Measurements from ENCODE around the gene ANO9. TPM values are rescaled to one million over a fixed set of nuclear protein-coding genes. Genes with fewer than 3 reads are reported as not detected.
"Not testable (repeated sequence)": the region's sequence is repeated elsewhere in the genome, so short reads cannot be mapped to it uniquely, and the experiment has no call there.

Gene ANO9
- total RNA-seq, 1 donor from 2014 or later, result 7.3 TPM

- DNase-seq, result no peak
Observed at GRCh38 chr11:414318-414857, 27.4 kb downstream of the ANO9 start.

DNA sequence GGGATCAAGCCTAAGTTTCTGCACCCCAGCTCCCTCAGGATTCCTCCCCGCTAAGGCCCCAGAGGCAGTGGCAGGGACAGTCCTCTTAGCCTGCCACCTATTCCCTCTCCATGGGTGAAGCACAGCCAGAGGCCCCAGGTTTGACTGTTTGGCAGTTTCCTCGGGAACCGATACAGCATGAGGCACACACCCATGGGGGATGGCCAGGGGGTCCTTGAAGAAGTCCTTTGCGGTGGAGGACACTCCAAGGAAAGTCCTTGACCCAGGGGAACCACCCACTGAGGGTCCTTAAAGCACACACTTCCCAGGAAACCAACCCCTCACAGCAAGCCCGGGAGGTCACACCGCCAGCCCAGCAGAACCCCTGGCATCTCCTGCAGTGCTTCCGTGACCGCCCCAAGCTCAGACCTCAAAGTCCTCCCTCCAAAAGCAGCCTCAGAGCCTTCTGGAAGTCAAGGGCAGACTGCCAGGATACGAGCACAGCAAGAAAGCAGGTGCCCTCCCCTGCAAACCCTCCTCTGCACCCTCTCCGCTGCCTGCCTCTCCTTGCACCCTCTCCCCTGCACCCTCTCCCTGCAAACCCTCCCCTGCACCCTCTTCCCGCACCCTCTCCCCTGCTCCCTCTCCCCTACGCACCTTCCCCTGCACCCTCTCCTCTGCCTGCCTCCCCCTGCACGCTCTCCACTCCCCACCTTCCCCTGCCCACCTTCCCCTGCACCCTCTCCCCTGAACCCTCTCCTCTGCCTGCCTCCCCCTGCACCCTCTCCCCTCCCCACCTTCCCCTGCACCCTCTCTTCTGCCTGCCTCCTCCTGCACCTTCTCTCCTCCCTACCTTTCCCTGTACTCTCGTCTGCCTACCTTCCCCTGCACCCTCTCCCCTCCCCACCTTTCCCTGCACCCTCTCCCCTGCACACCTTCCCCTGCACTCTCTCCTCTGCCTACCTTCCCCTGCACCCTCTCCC is 28.4 kb downstream of the ANO9 start:
- DNase-seq, result no peak

GRCh38 chr11:412641-413119 is 29.1 kb downstream of the ANO9 start:
- no peak for DNase-seq

DNA sequence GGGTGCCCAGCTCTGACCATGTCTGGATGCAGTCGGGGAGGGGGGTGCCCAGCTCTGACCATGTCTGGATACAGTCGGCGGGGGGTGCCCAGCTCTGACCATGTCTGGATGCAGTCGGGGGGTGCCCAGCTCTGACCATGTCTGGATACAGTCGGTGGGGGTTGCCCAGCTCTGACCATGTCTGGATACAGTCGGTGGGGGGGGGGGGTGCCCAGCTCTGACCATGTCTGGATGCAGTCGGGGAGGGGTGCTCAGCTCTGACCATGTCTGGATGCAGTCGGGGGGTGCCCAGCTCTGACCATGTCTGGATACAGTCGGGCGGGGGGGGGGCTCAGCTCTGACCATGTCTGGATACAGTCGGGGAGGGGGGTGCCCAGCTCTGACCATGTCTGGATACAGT is 30.3 kb downstream of the ANO9 start:
- DNase-seq, result not testable (repeated sequence)

- DNase-seq, result not testable (repeated sequence)
Observed at GRCh38 chr11:410711-411110, 31.1 kb downstream of the ANO9 start.

DNA sequence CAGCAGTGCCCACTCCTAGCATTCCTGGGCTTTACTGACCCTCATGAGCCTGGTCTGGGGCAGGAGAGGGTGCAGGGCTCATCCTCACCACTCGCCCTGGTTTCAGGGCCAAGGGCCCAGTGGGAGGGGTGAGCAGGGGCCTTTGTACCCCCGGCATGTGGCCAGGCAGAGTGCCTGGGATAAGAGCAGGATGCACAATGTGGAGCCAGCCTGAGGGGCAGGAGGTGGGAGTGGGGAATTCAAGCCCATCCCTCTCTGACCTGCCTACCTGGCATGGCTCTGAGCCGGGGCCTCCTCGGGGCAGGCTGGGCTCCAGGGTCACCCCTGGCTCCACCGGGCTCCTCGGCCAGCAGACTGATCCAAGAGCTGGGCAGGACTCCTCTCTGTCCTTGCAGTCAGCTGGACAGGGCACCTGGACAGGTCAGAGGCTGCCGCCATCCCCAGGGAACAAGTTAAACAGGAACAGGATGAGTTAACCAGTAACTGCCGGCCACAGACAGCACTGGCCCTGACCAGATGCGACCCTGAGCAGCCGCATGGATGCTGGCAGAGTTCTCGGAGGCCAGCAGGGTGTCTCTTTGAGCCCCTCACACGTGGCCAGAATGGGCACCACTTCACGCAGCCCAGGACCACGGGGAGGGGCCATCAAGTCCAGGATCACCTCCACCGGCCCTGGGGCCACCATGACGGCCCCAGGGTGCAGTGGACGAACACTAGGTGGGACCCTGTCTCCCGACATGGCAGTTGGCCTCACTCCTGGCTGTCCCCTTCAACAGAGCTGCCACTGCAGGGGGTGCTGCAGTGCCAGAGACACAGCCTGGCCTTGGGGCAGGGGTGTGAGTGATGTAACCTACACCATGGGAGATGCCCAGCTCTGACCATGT is 32.0 kb downstream of the ANO9 start:
- no peak for DNase-seq

GRCh38 chr11:409008-409599 is 32.7 kb downstream of the ANO9 start:
- DNase-seq, result no peak

DNA sequence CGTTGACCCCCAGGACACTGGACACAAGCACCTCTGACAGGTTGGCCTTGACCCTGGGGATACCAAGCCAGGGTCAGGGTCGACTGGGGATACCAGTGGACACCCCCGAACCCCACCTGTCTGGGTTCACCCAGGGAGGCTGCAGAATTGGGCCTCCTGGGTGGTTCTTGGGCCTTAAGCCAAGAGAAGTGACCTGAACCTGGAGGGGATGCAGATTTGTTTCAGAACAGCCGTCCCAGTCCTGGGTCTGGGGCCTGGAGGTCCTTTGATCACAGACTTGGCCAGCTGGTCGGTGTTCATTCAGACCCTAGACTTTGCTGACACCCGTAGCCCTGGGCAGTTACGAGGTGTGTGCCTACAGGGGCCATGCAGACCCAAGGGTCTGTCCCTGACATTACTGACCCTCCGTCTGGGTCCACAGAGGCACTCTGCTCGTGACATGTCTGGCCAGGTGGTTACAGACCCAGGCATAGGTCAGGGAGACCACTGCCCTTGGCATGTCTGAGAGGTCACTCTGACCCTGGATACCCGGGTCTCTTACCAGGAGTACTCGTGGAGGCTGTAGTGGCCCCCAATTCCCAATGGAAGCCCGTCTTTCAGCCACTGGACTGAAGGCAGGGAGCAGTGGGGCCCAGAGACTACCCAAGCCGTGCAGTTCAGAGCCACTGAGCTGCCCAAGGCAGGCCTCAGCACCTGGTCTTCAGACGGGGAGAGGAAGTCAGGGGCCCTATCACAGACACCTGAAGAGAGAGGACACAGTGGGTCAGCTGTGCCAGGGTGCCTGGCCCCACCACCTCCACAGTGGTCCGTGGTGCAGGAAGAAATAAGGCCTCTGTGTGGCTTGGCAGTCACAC is 33.4 kb downstream of the ANO9 start:
- no peak for DNase-seq

DNA sequence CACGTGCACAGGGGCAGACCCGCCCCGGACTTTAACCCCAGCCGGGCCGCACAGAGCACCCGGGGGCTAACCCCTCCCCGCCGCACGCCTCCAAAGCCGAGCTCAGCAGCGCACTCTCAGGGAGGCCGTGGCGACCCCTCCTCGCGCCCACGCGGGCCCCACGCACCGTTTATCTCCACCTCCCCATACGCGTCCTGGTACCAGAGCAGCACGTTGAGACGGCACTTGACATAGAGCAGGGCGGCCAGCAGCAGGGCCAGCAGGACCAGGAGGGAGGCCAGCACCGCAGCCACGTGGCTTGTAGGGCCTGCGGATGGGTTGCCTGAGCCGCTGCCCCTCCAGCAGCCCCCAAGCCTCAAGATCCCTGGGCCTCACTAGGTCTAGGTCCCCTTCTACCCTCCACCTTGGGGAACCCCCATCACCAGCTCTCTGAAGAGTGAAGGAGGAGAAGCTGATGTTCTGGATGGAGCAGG is 34.1 kb downstream of the ANO9 start:
- no peak for DNase-seq

DNA sequence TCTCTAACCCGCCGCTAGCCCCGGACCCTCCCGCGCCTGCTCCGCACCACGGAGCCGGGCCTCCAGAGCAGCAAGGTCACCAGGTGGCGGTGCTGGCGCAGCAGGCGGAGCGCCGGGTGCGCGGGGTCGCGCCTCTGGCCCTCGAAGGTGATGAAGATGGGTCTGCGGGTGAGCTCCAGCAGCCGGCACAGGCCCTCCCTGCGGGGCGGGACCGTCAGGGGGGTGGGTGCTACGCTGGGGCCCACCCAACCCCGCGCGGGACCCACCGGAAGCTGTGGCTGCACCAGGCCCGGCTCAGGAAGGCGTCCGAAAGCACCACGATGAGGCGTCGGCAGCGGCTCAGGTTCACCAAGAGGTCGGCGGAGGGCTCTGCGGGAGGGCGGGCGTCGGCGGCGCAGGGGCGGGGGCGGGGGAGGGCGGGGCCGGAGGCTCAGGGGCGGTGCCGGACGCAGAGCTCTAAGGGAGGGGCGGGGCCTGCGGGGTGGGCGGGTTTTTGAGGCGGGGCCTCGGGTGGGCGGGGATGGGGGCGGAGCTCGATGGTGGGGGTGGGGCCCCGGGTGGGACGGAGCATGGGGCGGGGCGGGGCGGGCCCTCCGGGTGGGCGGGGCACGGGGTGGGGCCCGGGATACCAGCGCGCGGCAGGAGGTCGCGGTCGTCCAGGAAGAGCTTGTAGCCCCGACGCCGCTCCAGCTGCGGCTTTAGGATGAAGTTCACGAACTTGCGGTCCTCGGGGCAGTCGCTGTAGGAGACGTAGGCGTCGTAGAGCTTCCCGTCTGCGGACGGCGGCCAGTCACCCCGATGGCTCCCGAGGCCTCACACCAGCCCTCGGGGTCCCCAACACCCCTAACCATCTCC is 34.8 kb downstream of the ANO9 start:
- peak; percentile 60 for DNase-seq

DNA sequence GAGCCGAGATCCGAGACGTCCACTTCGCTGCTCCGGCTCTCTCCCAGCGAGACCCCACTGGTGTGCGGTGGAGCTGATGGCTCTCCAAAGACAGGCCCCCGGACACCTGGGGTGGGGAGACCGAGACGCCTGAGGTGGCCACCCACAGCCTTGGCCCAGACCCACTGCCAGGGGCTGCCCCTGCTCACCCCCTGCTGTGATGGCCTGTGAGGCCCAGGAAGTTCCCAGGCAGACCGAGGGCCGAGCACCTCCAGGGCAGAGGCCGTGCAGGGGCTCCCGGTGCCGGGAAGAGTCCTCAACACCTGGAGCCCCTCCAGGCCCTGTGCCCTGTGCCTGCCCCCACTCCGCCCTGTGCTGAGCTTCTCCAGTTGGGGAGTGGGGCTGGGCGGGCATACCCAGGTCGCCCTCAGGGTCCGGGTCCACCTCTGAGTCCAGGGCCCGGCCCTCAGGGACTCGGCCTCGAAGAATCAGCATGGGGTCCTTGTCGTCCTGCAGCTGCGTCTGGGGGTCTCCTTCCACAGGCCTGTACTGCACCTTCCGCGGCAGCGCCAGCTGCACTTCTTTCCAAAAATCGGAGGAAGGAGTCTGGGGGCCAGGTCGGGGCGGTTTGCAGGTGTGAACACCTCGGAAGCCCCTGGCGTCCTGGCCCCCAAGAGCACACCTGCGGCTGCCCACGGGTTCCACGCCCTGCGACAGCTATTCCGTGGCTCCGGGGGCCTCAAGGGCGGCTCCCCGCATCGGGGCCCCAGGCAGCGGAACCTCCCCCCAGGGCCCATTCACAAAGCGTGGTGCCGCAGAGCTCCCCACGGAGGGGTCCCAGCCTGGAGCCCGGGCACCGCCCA is 35.6 kb downstream of the ANO9 start:
- DNase-seq, result no peak

- no peak for DNase-seq
Observed at GRCh38 chr11:405323-405953, 36.4 kb downstream of the ANO9 start.

- no peak for DNase-seq
Observed at GRCh38 chr11:404551-405264, 37.1 kb downstream of the ANO9 start.

GRCh38 chr11:403761-404431 is 37.9 kb downstream of the ANO9 start:
- no peak for DNase-seq

DNA sequence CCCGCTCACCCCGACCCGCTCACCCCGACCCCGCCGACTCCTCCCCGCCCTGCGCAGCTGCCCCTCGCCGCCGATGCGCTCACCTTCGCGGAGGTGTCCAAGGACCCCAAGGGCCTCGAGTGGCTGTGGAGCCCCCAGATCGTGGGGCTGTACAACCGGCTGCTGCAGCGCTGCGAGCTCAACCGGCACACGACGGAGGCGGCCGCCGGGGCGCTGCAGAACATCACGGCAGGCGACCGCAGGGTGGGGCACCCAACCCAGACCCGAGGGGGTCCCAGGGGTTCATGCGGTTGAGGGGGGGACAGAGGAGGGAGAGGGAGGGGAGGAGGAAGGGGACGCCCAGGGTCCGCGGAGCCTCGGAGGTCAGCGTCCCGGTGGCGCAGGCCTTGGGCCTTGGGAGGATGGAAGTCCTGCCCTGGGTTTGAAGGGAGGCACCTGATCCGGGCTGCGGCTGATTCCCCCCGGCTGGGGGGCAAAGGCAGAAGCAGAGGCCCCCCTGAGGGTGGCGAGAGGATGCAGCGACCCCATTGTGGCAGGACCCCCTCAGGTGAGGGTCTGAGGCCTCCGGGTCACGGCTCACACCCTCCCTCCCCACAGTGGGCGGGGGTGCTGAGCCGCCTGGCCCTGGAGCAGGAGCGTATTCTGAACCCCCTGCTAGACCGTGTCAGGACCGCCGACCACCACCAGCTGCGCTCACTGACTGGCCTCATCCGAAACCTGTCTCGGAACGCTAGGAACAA is 38.6 kb downstream of the ANO9 start:
- DNase-seq, result no peak

GRCh38 chr11:401196-401595 is 40.6 kb downstream of the ANO9 start:
- not testable (repeated sequence) for DNase-seq
